ENCODE results near the gene DEPDC5.
"Not testable (repeated sequence)": the region's sequence is repeated elsewhere in the genome, so short reads cannot be mapped to it uniquely, and the experiment has no call there.

DEPDC5 gene

GRCh38 chr22:31815383-31815814 lies 61.6 kb downstream of the DEPDC5 start:
- DNase-seq (ENCODE audit: low read depth) = not testable (repeated sequence)

GRCh38 chr22:31816750-31817149 lies 62.9 kb downstream of the DEPDC5 start:
- no peak for DNase-seq (ENCODE audit: low read depth)

- DNase-seq (ENCODE audit: low read depth) = no peak
Observed at GRCh38 chr22:31818481-31819392, 64.9 kb downstream of the DEPDC5 start.

- no peak for DNase-seq (ENCODE audit: low read depth)
Observed at GRCh38 chr22:31820655-31821054, 66.8 kb downstream of the DEPDC5 start.

GRCh38 chr22:31821572-31821971 lies 67.8 kb downstream of the DEPDC5 start:
- no peak for DNase-seq (ENCODE audit: low read depth)

- no peak for DNase-seq (ENCODE audit: low read depth)
Observed at GRCh38 chr22:31822523-31822922, 68.7 kb downstream of the DEPDC5 start.

- DNase-seq (ENCODE audit: low read depth) = no peak
Observed at GRCh38 chr22:31825513-31825912, 71.7 kb downstream of the DEPDC5 start.

- DNase-seq (ENCODE audit: low read depth) = no peak
Observed at GRCh38 chr22:31826443-31826842, 72.6 kb downstream of the DEPDC5 start.

GRCh38 chr22:31828739-31829138 lies 74.9 kb downstream of the DEPDC5 start:
- DNase-seq (ENCODE audit: low read depth) = no peak

- peak; percentile 56 for DNase-seq (ENCODE audit: low read depth)
Observed at GRCh38 chr22:31829505-31829904, 75.7 kb downstream of the DEPDC5 start.

GRCh38 chr22:31830721-31831070 lies 76.9 kb downstream of the DEPDC5 start:
- no peak for DNase-seq (ENCODE audit: low read depth)

GRCh38 chr22:31833930-31834329 lies 80.1 kb downstream of the DEPDC5 start:
- no peak for DNase-seq (ENCODE audit: low read depth)

GRCh38 chr22:31836010-31836409 lies 82.2 kb downstream of the DEPDC5 start:
- no peak for DNase-seq (ENCODE audit: low read depth)

GRCh38 chr22:31838917-31839316 lies 85.1 kb downstream of the DEPDC5 start:
- DNase-seq (ENCODE audit: low read depth) = no peak

- DNase-seq (ENCODE audit: low read depth) = no peak
Observed at GRCh38 chr22:31839986-31840385, 86.2 kb downstream of the DEPDC5 start.

- no peak for DNase-seq (ENCODE audit: low read depth)
Observed at GRCh38 chr22:31840585-31840984, 86.8 kb downstream of the DEPDC5 start.

GRCh38 chr22:31841078-31841827 lies 87.4 kb downstream of the DEPDC5 start:
- no peak for DNase-seq (ENCODE audit: low read depth)

- DNase-seq (ENCODE audit: low read depth) = no peak
Observed at GRCh38 chr22:31843526-31843925, 89.7 kb downstream of the DEPDC5 start.

- no peak for DNase-seq (ENCODE audit: low read depth)
Observed at GRCh38 chr22:31844941-31845340, 91.1 kb downstream of the DEPDC5 start.

GRCh38 chr22:31846161-31847115 lies 92.6 kb downstream of the DEPDC5 start:
- no peak for DNase-seq (ENCODE audit: low read depth)

- DNase-seq (ENCODE audit: low read depth) = no peak
Observed at GRCh38 chr22:31848411-31848810, 94.6 kb downstream of the DEPDC5 start.

- no peak for DNase-seq (ENCODE audit: low read depth)
Observed at GRCh38 chr22:31850135-31850534, 96.3 kb downstream of the DEPDC5 start.
